ENCODE results near the gene CLDN6.
"Not testable (repeated sequence)": the region's sequence is repeated elsewhere in the genome, so short reads cannot be mapped to it uniquely, and the experiment has no call there.

CLDN6 gene

DNA sequence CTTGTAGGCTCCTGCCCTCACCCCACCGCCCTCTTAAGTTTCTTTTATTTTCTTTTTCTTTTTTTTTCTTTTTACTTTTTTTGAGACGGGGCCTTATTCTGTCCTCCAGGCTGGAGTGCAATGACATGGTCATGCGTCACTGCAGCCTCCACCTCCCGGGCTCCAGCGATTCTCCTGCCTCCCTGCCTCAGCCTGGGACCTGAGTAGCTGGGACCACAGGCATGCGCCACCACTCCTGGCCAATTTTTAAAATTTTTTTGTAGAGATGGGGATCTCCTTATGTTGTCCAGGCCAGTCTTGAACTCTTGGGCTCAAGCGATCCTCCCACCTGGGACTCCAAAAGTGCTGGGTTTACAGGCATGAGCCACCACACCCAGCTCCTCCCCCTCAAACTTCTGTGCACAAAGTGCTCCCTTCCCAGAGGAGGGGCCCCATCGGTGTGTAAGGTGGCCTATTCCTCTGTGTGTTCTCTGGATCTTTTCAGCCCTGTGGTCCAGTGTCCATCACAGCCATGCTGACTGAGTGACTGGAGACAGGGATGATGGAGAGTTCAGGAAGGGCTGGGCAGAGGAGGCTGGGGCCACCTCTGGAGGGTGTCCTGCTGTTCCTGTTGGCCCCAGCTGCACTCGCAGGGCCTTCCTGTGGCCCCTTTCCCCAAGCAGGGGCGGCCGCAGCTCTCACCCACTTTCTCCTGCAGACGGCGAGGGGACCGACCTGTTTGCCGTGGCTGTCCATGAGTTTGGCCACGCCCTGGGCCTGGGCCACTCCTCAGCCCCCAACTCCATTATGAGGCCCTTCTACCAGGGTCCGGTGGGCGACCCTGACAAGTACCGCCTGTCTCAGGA lies 38.6 kb upstream of the CLDN6 start:
- no peak for DNase-seq (ENCODE audit: low read depth)
- H3K4me3 ChIP-seq (ENCODE audit: low read depth, low read length): no peak overlapping the region
- no peak for TF ChIP-seq CTCF (conservative IDR thresholded peaks at IDR 0.05; ENCODE audit: low read depth, low read length)

- not testable (repeated sequence) for H3K4me3 ChIP-seq (ENCODE audit: low read depth, low read length); DNase-seq (ENCODE audit: low read depth)
Measured at GRCh38 chr16:3055734-3056115, 37.7 kb upstream of the CLDN6 start.

DNA sequence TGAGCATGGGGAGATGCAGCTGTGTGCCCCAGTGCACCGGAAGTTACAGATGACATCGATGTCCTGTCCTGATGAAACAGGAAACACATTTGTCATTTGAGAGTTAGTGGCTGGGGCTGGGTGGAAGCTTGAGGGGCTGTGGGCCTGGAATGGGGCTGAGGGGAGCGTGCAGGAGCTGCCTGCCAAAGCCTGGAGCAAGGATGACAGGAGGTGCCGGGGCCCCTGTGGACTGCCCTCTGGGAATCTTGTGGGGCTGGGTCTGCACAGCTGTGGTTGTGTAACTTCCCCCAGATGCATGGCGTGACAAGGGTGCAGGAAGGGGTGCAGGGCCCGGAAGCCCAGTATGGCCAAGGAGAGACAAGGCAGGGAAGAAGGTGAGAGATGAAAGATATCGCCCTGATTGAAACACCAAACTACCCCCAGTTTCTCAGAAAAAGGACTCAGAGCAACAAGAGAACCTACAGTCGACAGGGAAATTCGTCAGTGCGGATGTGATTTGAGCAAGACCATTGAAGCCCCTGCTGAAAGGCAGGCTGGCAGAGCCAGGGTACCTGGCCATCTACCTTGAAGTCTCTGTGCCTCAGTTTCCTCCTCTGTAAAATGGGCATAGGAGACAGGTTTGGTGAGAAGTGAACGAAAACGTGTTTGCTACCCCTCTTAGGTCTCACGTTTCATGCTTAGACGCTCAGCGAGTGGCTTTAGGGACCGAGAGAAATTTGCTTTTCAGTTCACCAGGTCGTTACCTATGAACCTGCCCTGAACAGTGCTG lies 37.2 kb upstream of the CLDN6 start:
- H3K4me3 ChIP-seq (ENCODE audit: low read depth, low read length): no peak overlapping the region
- no peak for DNase-seq (ENCODE audit: low read depth)
- no peak for TF ChIP-seq CTCF (conservative IDR thresholded peaks at IDR 0.05; ENCODE audit: low read depth, low read length)

DNA sequence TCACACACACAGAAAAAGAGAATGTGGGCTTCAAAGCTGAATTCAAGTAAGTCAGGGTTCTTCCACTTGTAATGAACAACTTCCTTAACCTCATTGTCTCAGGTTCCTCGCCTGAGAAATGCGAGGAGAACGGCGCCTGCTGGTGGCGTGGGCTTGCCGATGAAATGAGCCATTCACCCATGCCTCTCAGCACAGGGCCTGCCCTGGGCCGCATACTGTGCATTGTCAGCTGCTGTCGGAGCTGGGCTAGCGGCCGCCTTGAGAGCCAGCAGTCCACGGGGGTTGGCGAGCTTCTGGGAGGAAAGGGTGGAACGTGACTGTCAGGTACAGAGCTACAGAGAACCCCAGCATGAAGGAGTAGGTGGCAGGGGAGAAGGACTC lies 35.3 kb upstream of the CLDN6 start:
- not testable (repeated sequence) for DNase-seq (ENCODE audit: low read depth); H3K4me3 ChIP-seq (ENCODE audit: low read depth, low read length)

DNA sequence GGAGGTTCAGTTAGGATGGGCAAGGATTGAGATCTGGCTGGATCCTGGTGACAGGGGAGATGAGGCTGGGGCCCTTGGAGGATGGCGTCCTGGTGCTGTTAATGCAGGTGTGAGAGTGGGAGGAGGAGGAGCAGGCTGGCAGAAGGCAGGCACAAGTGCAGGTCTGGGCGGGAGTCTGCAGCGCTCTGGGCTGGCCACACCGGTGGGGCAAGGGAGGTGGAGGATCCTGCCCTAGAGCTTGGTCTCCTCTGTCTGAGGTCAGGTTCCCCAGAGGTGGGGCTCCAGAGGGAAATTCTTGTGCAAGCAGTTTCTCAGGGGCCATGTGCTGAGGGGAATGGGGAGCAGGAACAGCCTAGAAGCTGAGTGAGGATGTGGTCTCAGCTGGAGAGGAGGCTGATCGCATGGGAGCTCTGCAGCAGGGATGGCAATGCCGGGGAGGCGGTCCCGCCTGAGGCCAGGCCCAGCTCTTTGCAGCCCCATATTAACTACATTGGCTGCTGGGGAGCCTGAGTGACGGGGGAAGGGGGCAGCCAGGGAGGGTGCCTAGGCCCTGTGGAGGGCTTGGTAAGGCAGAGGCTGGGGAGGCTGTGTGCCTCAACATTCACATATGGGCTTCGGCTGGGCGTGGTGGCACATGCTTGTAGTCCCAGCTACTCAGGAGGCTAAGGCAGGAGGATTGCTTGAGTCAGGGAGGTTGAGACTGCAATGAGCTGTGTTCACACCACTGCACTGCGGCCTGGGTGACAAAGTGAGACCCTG lies 34.8 kb upstream of the CLDN6 start:
- DNase-seq (ENCODE audit: low read depth); H3K4me3 ChIP-seq (ENCODE audit: low read depth, low read length): not testable (repeated sequence)

GRCh38 chr16:3051494-3051893 lies 33.5 kb upstream of the CLDN6 start:
- H3K4me3 ChIP-seq (ENCODE audit: low read depth, low read length): no peak overlapping the region
- DNase-seq (ENCODE audit: low read depth): no peak
- no peak for TF ChIP-seq CTCF (conservative IDR thresholded peaks at IDR 0.05; ENCODE audit: low read depth, low read length)

DNA sequence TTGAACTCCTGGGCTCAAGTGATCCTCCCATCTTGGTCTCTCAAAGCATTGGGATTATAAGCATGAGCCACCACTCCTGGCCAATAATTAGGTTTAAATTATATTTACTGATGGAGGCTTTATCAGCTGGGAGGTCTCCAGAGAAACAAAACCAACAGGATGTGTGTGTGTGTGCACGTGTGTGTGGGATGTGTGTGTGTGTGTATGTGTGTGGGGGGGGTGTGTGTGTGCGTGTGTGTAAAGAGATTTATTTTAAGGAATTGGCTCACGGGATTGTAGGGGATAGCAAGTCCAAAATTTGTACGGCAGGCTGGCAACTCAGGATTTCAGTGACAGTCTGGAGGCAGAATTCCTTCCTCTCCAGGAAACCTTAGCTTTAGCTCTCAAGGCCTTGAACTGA lies 33.0 kb upstream of the CLDN6 start:
- TF ChIP-seq CTCF (conservative IDR thresholded peaks at IDR 0.05; ENCODE audit: low read depth, low read length): no peak
- H3K4me3 ChIP-seq (ENCODE audit: low read depth, low read length): no peak overlapping the region
- no peak for DNase-seq (ENCODE audit: low read depth)

DNA sequence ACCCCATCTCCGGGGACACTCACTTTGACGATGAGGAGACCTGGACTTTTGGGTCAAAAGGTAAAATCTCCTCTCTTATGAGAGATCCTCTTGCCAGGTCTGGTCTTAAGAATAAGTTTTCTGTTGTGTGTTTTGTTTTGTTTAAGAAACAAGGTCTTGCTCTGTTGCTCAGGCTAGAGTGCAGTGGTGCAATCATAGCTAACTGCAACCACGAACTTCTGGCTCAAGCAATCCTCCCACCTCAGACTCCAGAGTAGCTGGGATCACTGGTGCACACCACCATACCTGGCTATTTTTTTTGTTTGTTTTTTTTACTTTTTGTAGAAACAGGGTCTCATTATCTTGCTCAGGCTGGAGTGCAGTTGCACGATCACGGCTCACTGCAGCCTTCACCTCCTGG lies 32.5 kb upstream of the CLDN6 start:
- no peak for DNase-seq (ENCODE audit: low read depth)
- H3K4me3 ChIP-seq (ENCODE audit: low read depth, low read length): no peak overlapping the region
- TF ChIP-seq CTCF (conservative IDR thresholded peaks at IDR 0.05; ENCODE audit: low read depth, low read length): no peak

Measured in choroid plexus epithelial cell (primary cell).